ENCODE results near the gene CELF3. TPM values are rescaled to one million over a fixed set of nuclear protein-coding genes. Genes with fewer than 3 reads are reported as not detected.

CELF3 gene
- total and polyA plus RNA-seq, 9 of the 15 experiments (the other 6 are each of a cell fraction or from before 2014, with no cell fraction given): not detected

GRCh38 chr1:151762941-151763921 lies 46.6 kb upstream of the CELF3 start, which contains the start of gene MRPL9 (continued):
- TF ChIP-seq E2F8 (IDR thresholded peaks at IDR 0.05; ENCODE audit: low read depth, partially characterized antibody) (no peak), MCM5 (IDR thresholded peaks at IDR 0.05; ENCODE audit: low read depth) (no peak), ZSCAN32 (CRISPR knock-in tag; IDR thresholded peaks at IDR 0.05) (no peak), ELF4 (CRISPR knock-in tag; IDR thresholded peaks at IDR 0.05) (no peak), ZC3H4 (CRISPR knock-in tag; IDR thresholded peaks at IDR 0.05; ENCODE audit: borderline replicate concordance) (no peak), CBFB (CRISPR knock-in tag; IDR thresholded peaks at IDR 0.05) (0 out of 2 replicates have a peak, but pooled peaks have one; percentile 51), HMG20A (CRISPR knock-in tag; conservative IDR thresholded peaks at IDR 0.05) (no peak), HDAC3 (IDR thresholded peaks at IDR 0.05; ENCODE audit: borderline replicate concordance, partially characterized antibody) (no peak), ZNF140 (CRISPR knock-in tag; IDR thresholded peaks at IDR 0.05) (no peak), PPARD (CRISPR knock-in tag; IDR thresholded peaks at IDR 0.05) (no peak), POLR2H (tag; IDR thresholded peaks at IDR 0.05; ENCODE audit: low read depth) (no peak; the same call in 1 of the 2 replicates), ZNF395 (CRISPR knock-in tag; IDR thresholded peaks at IDR 0.05) (no peak), ZNF217 (CRISPR knock-in tag; IDR thresholded peaks at IDR 0.05) (no peak), FOXM1 (IDR thresholded peaks at IDR 0.05; ENCODE audit: low read depth) (no peak), FOXM1 (CRISPR knock-in tag; IDR thresholded peaks at IDR 0.05; ENCODE audit: low read depth) (no peak), MAFG (tag; conservative IDR thresholded peaks at IDR 0.05) (no peak), FOXK1 (CRISPR knock-in tag; IDR thresholded peaks at IDR 0.05; ENCODE audit: borderline replicate concordance) (peak; percentile 86; the same call in 1 of the 2 replicates), ZNF707 (CRISPR knock-in tag; conservative IDR thresholded peaks at IDR 0.05) (no peak), BRD4 (IDR thresholded peaks at IDR 0.05) (no peak), ESRRA (IDR thresholded peaks at IDR 0.05; ENCODE audit: borderline replicate concordance, low read depth) (peak; percentile 43), ZNF197 (CRISPR knock-in tag; IDR thresholded peaks at IDR 0.05; ENCODE audit: low read depth) (no peak), SP2 (IDR thresholded peaks at IDR 0.05; ENCODE audit: extremely low read depth, low read depth, low read length, poor library complexity, severe bottlenecking) (no peak)
- TF ChIP-seq, protein P1, sequence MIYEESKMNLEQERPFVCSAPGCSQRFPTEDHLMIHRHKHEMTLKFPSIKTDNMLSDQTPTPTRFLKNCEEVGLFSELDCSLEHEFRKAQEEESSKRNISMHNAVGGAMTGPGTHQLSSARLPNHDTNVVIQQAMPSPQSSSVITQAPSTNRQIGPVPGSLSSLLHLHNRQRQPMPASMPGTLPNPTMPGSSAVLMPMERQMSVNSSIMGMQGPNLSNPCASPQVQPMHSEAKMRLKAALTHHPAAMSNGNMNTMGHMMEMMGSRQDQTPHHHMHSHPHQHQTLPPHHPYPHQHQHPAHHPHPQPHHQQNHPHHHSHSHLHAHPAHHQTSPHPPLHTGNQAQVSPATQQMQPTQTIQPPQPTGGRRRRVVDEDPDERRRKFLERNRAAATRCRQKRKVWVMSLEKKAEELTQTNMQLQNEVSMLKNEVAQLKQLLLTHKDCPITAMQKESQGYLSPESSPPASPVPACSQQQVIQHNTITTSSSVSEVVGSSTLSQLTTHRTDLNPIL (CRISPR knock-in tag; IDR thresholded peaks at IDR 0.05): no peak
